HG03066 (cell line): ENCODE data around the gene PARD6G.

Source experiments
- ATAC-seq: cut with Tn5 transposase; IDR thresholded peaks from one replicate; pipeline ENCODE4 v1.9.1; 2021; ENCODE audit warnings: low read depth; ENCODE audit not compliant: unreplicated experiment

Gene PARD6G

GRCh38 chr18:80157708-80158343 lies 89.5 kb downstream of the PARD6G start:
- ATAC-seq: no peak

DNA sequence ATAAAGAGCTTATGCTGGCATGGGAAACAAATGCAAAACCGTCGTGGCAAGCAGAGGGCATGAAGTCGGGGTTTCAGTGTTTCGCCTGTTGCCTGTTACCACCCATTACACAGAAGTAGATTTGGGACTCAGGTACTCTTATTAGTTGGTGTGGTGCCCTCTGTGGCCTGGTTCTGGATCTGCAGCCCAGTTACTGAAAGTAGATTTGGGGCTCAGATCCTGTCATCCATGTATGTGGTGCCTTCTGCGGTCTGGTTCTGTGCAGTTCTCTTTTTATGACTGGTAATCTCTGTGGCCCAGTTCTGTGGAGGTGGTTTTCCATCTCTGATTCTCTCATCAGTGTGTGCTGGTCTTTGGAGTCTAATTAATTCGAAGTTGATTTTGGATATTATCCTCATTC lies 93.0 kb downstream of the PARD6G start:
- ATAC-seq: peak; percentile 53

DNA sequence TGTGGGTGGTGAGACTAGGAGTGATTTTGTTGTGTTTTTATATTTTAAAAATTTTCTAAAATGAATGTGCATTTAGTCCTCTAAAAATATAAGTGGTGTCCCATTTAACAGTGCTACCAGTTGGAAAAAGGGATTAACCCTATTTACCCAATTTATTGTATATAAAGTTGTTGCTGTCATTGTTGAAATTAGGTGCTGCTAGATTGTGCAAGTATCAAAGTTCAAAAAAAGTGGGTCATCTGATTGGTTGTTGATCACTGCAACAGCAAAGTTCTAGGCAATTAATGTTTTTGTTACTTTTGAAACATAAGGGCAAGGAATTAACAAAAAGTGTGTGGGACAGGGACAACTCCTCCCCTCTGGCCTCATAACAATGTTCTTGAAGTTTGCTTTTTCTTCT lies 97.6 kb downstream of the PARD6G start:
- no peak for ATAC-seq

DNA sequence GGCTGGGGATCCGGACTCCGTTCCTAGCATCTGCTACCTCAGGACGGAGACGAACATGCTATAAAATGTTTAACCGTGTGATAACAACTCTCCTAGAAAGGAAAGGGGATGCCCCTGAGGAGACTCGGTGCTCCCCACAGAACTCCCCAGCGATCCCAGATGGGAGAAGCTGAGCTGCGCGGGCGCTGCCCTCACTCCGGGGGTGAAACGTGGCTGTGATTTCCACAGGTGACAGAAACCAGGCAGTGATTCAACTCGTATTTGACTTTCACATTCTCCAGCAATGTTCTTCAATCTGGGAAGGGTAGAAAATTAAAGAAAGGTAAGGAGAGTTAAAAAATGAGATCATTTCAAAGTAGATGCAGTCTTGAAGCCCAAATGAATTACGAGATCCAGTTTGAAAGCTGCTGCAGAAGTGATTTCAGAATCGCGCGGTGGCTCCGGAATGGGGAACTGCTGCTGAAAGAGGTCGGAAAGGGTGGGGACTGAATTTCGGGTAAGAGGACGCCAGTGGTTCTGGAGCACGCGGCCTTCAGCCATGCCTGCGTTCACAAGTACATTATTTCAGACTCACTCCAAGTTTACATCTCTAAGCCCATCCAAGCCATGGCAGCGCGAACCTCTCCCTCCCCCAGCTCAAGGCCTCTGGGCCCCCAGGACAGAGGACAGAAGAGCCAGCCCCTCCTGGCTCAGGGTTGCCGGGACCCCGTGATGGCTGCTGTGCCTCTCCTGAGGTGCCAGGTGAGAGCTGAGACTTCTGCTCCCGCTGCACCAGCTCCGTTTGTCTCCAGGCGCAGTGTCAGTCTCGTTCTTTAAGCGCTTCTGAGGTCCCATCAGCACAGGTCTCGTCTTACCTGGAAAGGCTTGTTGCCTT lies 98.8 kb downstream of the PARD6G start:
- no peak for ATAC-seq

DNA sequence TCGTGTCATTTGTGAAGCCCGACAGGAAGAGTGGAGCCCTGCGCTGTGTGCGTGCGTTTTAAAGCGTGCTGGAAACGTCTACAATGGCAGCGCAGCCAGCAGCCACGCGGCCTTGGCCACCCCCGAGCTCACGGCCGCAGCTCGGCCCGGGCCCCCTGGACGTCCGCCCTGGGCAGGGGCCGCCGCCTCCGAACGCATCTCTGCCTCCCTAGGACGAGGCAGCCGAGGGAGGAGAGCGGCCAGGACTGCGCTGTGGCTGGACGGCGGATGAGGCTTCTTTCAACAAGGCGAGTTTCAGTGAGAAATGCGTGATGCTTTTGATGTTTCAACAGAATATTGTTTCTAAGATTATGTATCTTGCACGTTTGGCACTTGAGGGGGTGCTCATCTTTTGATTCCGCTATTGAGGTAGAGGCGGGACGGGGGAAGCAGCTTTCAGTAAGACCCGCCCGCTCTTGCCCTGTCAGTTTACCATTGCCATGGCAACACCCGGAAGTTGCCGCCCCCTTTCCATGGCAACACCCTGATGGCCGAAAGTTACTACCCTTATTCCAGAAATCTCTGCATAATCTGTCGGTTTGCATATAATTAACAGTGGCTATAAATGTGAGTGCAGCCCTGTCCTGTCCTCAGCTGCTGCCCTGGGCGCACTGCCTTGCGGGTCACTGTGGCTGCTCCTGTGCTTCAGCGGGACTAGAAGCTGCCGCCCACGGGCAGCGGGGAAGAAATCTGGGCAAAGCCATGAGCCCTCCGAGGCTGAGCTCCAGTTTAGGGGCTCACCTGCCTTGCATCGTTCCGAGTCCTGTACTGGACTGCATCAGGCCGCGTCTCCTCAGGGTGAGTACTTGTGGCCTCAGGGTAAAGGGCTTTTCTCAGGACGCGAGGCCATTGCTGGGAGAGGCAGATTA lies 99.6 kb downstream of the PARD6G start:
- ATAC-seq: peak; percentile 95

DNA sequence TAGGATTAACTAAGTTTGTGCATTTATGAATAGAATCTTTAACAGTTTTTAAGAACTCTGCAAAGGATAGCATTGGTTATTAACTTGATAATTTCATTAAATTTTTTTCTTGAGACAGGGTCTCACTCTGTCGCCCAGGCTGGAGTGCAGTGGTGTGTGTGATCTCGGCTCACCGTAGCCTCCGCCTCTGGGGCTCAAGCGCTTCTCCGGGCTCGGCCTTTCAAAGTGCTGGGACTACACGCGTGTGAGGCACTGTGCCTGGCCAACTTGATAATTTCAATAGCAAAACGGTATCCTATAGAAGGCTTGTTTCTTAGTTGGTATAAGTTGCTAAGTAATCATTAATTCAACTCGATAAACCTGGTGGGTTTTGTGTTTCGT lies 100.3 kb downstream of the PARD6G start:
- peak; percentile 36 for ATAC-seq

GRCh38 chr18:80145196-80145804 lies 102.0 kb downstream of the PARD6G start:
- no peak for ATAC-seq

- no peak for ATAC-seq
These were observed 103.4 kb downstream of the PARD6G start for GRCh38 chr18:80143881-80144280.

DNA sequence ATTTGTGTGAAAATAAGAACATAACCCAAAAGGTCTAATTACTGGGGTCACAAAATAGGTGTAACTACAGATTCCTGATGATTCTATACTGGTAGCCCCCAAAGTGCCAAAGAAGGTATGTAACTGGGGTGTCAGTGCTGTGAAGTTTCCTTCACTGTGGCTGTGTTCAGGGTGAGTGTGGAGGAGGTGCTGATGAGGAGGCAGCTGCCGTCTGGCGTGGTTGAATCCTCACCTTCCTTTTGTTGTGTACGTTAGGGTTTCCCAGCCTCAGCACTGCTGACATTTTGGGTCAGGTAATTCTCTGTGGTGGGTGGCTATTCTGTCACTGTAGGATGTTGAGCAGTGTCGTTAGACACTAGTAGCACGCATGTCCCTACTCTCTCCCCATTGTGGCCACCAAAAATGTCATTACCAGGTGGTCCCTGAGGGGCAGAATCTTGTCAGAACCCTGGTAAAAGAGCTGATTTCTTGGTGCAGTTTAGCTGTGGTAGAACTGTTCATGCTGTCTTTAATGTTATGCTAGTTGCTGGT lies 106.8 kb downstream of the PARD6G start:
- no peak for ATAC-seq

DNA sequence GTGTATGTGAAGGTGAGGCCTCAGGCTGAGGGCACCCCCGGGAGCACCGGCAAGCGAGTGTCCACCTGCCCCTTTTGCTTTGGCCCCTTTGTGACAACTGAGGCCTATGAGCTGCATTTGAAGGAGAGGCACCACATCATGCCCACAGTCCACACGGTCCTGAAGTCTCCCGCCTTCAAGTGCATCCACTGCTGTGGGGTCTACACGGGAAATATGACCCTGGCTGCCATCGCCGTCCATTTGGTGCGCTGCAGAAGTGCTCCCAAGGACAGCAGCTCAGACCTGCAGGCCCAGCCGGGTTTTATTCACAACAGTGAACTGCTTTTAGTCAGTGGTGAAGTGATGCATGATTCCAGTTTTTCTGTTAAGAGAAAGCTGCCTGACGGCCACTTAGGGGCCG lies 109.3 kb downstream of the PARD6G start:
- ATAC-seq: no peak

DNA sequence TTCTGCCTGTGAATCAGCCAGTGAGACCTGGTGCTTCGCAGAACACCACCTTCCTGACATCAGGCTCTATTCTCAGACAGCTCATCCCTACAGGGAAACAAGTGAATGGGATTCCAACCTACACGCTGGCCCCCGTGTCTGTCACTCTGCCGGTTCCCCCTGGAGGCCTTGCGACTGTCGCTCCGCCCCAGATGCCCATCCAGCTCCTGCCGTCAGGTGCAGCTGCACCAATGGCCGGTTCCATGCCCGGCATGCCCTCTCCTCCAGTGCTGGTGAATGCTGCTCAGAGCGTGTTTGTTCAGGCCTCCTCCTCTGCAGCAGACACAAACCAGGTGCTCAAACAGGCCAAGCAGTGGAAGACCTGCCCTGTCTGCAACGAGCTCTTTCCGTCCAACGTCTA lies 110.2 kb downstream of the PARD6G start:
- ATAC-seq: no peak

DNA sequence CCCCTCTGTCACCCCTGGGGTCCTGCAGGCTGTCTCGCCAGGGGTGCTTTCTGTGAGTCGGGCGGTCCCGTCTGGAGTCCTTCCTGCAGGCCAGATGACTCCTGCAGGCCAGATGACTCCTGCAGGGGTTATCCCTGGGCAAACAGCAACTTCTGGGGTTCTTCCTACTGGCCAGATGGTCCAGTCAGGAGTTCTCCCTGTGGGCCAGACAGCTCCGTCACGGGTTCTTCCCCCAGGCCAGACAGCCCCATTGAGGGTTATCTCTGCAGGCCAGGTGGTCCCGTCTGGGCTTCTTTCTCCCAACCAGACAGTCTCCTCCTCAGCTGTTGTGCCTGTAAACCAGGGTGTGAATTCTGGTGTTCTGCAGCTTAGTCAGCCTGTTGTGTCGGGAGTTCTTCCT lies 110.6 kb downstream of the PARD6G start:
- ATAC-seq: no peak

GRCh38 chr18:80135136-80135535 lies 112.2 kb downstream of the PARD6G start:
- ATAC-seq: no peak

- ATAC-seq: no peak
These were observed 114.2 kb downstream of the PARD6G start for GRCh38 chr18:80133124-80133523.

DNA sequence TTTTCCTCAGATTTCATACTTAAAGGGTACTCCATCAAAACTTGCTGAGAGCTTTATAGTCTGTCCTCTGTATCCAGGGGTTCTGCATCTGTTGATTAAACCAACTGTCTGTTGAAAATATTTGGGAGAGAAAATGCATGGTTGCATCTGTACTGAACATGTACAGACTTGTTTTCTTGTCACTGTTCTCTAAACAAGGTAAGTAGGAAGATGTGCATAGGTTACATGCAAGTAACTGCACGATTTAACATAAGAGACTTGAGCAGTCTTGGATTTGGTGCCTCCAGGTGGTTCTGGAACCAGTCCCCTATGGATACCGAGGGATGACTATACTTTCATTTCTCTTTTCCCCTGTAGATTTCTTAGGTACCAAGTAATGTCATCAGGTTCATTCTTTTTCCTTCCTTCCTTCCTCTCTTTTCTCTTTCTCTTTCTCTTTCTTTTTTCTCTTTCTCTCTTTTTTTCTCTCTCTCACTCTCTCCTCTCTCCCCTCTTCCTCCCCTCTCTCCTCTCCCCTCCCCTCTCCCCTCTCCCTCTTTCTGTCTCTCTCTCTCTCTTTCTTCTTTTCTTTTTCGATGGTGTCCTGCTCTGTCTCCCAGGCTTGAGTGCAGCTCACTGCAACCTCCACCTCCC lies 115.0 kb downstream of the PARD6G start:
- no peak for ATAC-seq

- ATAC-seq: no peak
These were observed 116.8 kb downstream of the PARD6G start for GRCh38 chr18:80130555-80130954.

DNA sequence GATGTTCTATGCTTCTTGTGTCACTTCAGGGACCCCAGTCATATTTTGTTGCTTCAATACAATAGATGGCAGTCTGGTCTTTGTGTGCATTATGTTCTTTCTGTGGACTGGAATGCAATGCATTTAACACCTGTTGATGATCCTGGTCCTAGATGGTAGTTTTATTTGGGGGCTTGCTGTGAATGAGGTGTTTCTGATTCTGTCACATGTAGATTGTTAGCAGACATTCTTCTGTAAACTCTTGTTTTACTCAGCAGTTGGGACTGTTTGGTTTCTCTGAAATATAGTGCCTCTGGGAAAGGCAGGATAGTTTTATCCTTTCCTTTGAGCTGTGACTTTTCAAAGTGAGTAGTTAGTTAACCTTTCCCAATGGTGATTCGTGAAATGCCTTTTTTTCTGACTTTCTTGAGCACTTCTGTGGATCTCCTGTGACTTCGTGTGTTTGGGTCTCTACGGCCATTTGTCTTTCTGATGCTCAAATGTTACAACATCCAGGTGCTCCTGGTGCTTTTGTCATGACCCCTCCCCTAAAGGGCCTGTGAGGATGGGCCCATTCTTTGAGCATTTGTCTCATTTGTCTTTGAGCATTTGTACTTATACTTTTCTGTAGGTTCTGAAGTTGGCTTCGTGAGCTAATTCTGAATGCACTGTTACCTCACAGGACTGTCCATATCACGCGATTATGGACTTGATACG lies 117.5 kb downstream of the PARD6G start:
- no peak for ATAC-seq

DNA sequence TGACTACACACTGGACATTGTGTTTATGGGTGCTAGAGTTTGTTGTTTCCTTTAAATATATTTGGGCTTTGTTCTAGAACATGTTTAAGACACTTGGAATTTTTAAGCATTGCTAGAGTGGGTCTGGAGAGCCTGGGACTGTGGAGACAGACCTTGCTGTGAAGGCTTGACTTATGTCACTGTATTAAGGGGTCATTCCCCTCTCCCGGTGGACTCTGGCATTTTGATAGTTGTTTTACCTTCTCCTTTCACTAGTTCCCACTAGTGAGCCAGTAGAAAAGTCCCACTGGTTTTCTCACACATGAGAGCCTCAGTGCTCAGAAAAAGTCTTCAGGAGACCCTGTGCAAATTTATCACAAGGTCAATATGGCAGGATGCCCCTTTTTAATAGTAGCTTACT lies 119.7 kb downstream of the PARD6G start:
- no peak for ATAC-seq

DNA sequence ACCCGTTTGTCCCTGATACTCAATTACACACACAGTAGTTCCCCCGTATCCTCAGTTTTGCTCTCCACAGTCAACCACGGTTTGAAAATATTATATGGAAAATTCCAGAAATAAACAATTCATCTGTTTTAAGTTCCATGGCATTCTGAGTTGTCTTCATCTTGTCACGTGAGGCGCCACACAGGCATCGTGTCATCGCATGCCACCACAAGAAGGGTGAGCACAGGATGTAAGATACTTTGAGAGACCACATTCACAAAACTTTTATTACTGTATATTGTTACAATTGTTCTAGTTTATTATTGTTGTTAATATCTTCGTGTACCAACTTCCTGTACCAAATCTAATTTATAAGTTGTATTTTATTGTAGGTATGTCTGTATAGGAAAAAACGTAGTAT lies 120.5 kb downstream of the PARD6G start:
- no peak for ATAC-seq
